ENCODE data around the gene KCNMA1. TPM values are rescaled to one million over a fixed set of nuclear protein-coding genes. Genes with fewer than 3 reads are reported as not detected.

The KCNMA1 gene
- total RNA-seq, 1 experiment from 2014 or later = 1.8 TPM

- H3K27ac ChIP-seq = no peak overlapping the region
- no peaks in the 10 kb centered on the region for H3K9me3 ChIP-seq (replicated peaks)
- 0 out of 2 replicates have a peak, but pooled peaks cover under 1% of the 10 kb centered on the region for H3K27me3 ChIP-seq (replicated peaks)
- no peaks in the 10 kb centered on the region for H3K4me1 ChIP-seq (replicated peaks)
- no peak for DNase-seq (ENCODE audit: low read depth in 1 of 2, low spot score in 2 of 2)
- H3K36me3 ChIP-seq = no peaks in the 10 kb centered on the region
- H3K4me3 ChIP-seq = no peak overlapping the region
Observed at GRCh38 chr10:77028042-77028441, 609.6 kb downstream of the KCNMA1 start.

GRCh38 chr10:77027576-77027975, 610.0 kb downstream of the KCNMA1 start:
- Histone ChIP-seq H3K27me3 (replicated peaks) (0 out of 2 replicates have a peak, but pooled peaks cover 2% of the 10 kb centered on the region), H3K9me3 (replicated peaks) (no peaks in the 10 kb centered on the region), H3K27ac (no peak overlapping the region), H3K4me1 (replicated peaks) (no peaks in the 10 kb centered on the region), H3K4me3 (no peak overlapping the region), H3K36me3 (no peaks in the 10 kb centered on the region)
- DNase-seq (ENCODE audit: low read depth in 1 of 2, low spot score in 2 of 2) = no peak

- Histone ChIP-seq H3K36me3 (no peaks in the 10 kb centered on the region), H3K9me3 (replicated peaks) (no peaks in the 10 kb centered on the region), H3K27ac (no peak overlapping the region), H3K27me3 (replicated peaks) (0 out of 2 replicates have a peak, but pooled peaks cover 4% of the 10 kb centered on the region), H3K4me1 (replicated peaks) (no peaks in the 10 kb centered on the region), H3K4me3 (no peak overlapping the region)
- DNase-seq (ENCODE audit: low read depth in 1 of 2, low spot score in 2 of 2) = no peak
Observed at GRCh38 chr10:77027141-77027540, 610.5 kb downstream of the KCNMA1 start.

- DNase-seq (ENCODE audit: low read depth in 1 of 2, low spot score in 2 of 2) = no peak
- H3K4me3 ChIP-seq = no peak overlapping the region
- 0 out of 2 replicates have a peak, but pooled peaks cover 4% of the 10 kb centered on the region for H3K27me3 ChIP-seq (replicated peaks)
- H3K27ac ChIP-seq = no peak overlapping the region
- H3K9me3 ChIP-seq (replicated peaks) = no peaks in the 10 kb centered on the region
- no peaks in the 10 kb centered on the region for H3K36me3 ChIP-seq
- no peaks in the 10 kb centered on the region for H3K4me1 ChIP-seq (replicated peaks)
Observed at GRCh38 chr10:77026148-77026547, 611.5 kb downstream of the KCNMA1 start.

DNA sequence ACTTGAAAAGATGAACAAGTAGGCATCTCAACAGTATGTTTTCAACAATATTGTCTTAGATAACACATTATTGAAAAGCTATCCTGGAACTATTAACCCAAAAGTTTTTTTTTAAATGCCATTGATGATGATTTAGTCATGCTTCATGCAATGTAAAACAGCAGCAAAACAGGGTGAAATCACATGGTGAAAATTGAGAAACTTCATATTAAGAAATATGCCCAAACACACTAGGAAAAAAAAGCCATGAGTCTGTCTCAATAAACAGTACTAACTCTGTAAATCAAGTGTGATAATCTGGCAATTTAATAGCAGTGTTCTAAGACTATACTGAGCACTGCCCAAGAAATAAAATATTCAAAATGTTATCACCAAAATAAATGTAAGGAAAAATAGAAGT, 613.1 kb downstream of the KCNMA1 start:
- no peak overlapping the region for H3K27ac ChIP-seq
- DNase-seq (ENCODE audit: low read depth in 1 of 2, low spot score in 2 of 2) = no peak

DNA sequence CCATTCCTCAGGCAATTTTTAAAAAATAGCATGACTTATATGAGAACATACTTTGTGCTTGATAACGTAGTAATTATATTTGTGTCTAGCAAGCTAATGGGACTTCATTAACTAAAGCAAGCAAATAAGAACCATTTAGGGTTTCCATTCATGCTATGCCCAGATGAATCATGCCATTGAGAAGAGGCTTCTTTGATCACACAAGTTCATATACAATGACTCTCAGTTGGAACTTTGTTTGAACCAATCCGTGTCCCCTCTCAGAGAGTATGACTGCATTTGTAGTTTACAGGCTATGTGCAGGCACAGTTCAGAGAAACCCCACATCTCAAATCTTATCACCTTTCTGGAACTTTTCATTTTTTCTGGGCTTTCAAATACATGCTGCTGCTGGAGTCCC, 614.2 kb downstream of the KCNMA1 start:
- 0 out of 2 replicates have a peak, but pooled peaks cover 4% of the 10 kb centered on the region for H3K27me3 ChIP-seq (replicated peaks)
- no peaks in the 10 kb centered on the region for H3K9me3 ChIP-seq (replicated peaks)
- H3K4me3 ChIP-seq = no peak overlapping the region
- DNase-seq (ENCODE audit: low read depth in 1 of 2, low spot score in 2 of 2) = no peak
- H3K4me1 ChIP-seq (replicated peaks) = no peaks in the 10 kb centered on the region
- no peak overlapping the region for H3K27ac ChIP-seq
- H3K36me3 ChIP-seq = no peaks in the 10 kb centered on the region

More for the DNA sequence above, 613.1 kb downstream of the KCNMA1 start:
- 0 out of 2 replicates have a peak, but pooled peaks cover 4% of the 10 kb centered on the region for H3K27me3 ChIP-seq (replicated peaks)
- no peaks in the 10 kb centered on the region for H3K4me1 ChIP-seq (replicated peaks)
- no peaks in the 10 kb centered on the region for H3K36me3 ChIP-seq
- no peaks in the 10 kb centered on the region for H3K9me3 ChIP-seq (replicated peaks)
- no peak overlapping the region for H3K4me3 ChIP-seq

DNA sequence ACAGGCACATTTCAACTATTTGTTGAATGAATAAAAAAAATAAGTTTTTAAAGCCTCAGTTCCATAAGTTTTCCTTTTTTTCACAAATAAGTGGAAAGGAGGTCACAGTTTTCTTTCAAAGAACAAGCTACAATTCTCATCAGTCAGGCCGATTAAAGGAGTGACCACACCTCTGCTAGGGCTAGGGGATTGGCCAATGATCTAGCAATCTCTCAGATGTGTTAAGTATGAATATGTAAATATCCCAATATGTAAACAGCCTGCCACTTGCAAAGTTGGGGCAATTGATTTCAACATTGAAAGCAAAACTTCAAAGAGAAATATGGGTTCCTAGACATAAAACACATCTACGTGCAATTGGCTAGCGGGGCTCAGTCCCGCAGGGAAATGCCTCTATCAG, 614.9 kb downstream of the KCNMA1 start:
- H3K4me1 ChIP-seq (replicated peaks) = no peaks in the 10 kb centered on the region
- no peak for DNase-seq (ENCODE audit: low read depth in 1 of 2, low spot score in 2 of 2)
- H3K36me3 ChIP-seq = no peaks in the 10 kb centered on the region
- no peak overlapping the region for H3K4me3 ChIP-seq
- 0 out of 2 replicates have a peak, but pooled peaks cover 4% of the 10 kb centered on the region for H3K27me3 ChIP-seq (replicated peaks)
- H3K27ac ChIP-seq = no peak overlapping the region
- H3K9me3 ChIP-seq (replicated peaks) = no peaks in the 10 kb centered on the region

DNA sequence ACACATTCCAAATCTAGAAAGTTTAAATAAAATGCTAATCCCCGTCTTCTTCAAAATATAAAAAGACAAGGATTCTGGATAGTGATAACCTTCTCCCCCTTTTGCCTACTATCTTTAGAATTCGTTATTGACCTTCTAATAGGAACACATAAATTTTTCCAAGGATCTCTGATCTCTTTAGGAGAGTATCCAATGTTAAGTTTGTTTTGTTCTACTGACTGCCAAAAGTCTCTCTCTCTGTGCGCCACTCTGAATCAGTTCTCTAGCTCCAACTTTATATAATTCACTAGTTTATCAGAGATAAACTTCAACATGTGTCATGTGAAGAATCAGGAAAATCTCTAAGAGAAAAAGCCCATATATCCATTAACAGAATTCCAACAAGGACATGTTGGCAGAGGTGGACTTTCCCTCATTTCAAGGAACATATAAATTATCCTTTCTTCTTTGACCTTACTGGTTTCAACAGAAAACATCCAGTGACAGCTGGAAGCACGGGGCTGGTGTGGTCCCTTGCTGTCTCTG, 615.6 kb downstream of the KCNMA1 start:
- Histone ChIP-seq H3K27me3 (replicated peaks) (0 out of 2 replicates have a peak, but pooled peaks cover 4% of the 10 kb centered on the region), H3K4me1 (replicated peaks) (no peaks in the 10 kb centered on the region), H3K4me3 (no peak overlapping the region), H3K27ac (no peak overlapping the region), H3K9me3 (replicated peaks) (no peaks in the 10 kb centered on the region), H3K36me3 (no peaks in the 10 kb centered on the region)
- no peak for DNase-seq (ENCODE audit: low read depth in 1 of 2, low spot score in 2 of 2)

DNA sequence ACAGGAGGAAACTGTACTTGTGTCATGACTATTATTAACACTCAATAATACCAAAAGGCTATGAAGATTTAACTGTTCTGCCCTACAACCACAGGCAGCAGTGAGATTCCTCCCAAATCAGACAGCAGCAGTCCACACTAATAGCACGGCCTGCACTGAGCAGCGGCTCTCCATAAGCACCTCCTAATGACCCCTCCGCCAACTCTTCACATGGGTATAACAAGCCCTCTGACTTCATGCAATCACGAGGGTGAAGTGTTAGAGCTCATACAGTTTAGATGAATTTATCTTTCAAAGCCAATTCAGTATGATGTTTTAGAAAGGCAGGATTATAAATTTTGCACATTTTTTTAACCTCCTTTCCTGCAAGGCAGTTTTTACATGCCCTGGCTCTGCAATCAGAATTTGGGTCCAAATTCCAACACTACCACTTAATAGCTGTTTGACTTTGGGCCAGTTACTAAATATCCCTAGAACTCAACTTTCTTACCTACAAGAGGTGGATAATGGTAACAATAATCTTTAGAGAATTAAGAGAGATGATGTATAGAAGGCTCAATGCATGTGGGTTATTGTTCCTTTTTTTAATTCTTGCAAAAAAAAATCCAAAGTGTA, 617.1 kb downstream of the KCNMA1 start:
- H3K4me1 ChIP-seq (replicated peaks) = no peaks in the 10 kb centered on the region
- H3K4me3 ChIP-seq = no peak overlapping the region
- 0 out of 2 replicates have a peak, but pooled peaks cover 4% of the 10 kb centered on the region for H3K27me3 ChIP-seq (replicated peaks)
- no peak for DNase-seq (ENCODE audit: low read depth in 1 of 2, low spot score in 2 of 2)
- H3K9me3 ChIP-seq (replicated peaks) = no peaks in the 10 kb centered on the region
- no peak overlapping the region for H3K27ac ChIP-seq
- H3K36me3 ChIP-seq = no peaks in the 10 kb centered on the region

GRCh38 chr10:77016855-77017254, 620.8 kb downstream of the KCNMA1 start:
- Histone ChIP-seq H3K4me1 (replicated peaks) (no peaks in the 10 kb centered on the region), H3K36me3 (no peaks in the 10 kb centered on the region), H3K9me3 (replicated peaks) (no peaks in the 10 kb centered on the region), H3K4me3 (no peak overlapping the region), H3K27me3 (replicated peaks) (no peaks in the 10 kb centered on the region), H3K27ac (no peak overlapping the region)
- no peak for DNase-seq (ENCODE audit: low read depth in 1 of 2, low spot score in 2 of 2)

- no peak for DNase-seq (ENCODE audit: low read depth in 1 of 2, low spot score in 2 of 2)
- H3K4me1 ChIP-seq (replicated peaks) = no peaks in the 10 kb centered on the region
- no peaks in the 10 kb centered on the region for H3K36me3 ChIP-seq
- no peak overlapping the region for H3K27ac ChIP-seq
- no peak overlapping the region for H3K4me3 ChIP-seq
- H3K27me3 ChIP-seq (replicated peaks) = no peaks in the 10 kb centered on the region
- no peaks in the 10 kb centered on the region for H3K9me3 ChIP-seq (replicated peaks)
Observed at GRCh38 chr10:77016278-77016815, 621.3 kb downstream of the KCNMA1 start.

GRCh38 chr10:77015360-77015759, 622.2 kb downstream of the KCNMA1 start:
- no peaks in the 10 kb centered on the region for H3K36me3 ChIP-seq
- no peaks in the 10 kb centered on the region for H3K4me1 ChIP-seq (replicated peaks)
- H3K27ac ChIP-seq = no peak overlapping the region
- H3K27me3 ChIP-seq (replicated peaks) = no peaks in the 10 kb centered on the region
- H3K4me3 ChIP-seq = no peak overlapping the region
- no peaks in the 10 kb centered on the region for H3K9me3 ChIP-seq (replicated peaks)
- no peak for DNase-seq (ENCODE audit: low read depth in 1 of 2, low spot score in 2 of 2)

GRCh38 chr10:77012812-77013500, 624.7 kb downstream of the KCNMA1 start:
- Histone ChIP-seq H3K27me3 (replicated peaks) (no peaks in the 10 kb centered on the region), H3K4me3 (no peak overlapping the region), H3K4me1 (replicated peaks) (no peaks in the 10 kb centered on the region), H3K27ac (no peak overlapping the region), H3K9me3 (replicated peaks) (no peaks in the 10 kb centered on the region), H3K36me3 (no peaks in the 10 kb centered on the region)
- no peak for DNase-seq (ENCODE audit: low read depth in 1 of 2, low spot score in 2 of 2)

Data from SJSA1 (cell line).